IMR-90 (cell line): ENCODE measurements around the gene PRR33. TPM values are rescaled to one million over a fixed set of nuclear protein-coding genes. Genes with fewer than 3 reads are reported as not detected.

Experiments used
- ATAC-seq: fragments of 200-7000 bp; cut with Tn5 transposase; 2 replicates; pipeline ENCODE4 v1.9.1; 2020; ENCODE audit warnings: low read depth, mild to moderate bottlenecking, moderate library complexity
- BruUV-seq: library from RNA; stranded (reverse); fragments of 400-500 nt; replicated peaks from 2 replicates; lab custom pipeline; 2021; lab: Mats Ljungman, UMichigan
- CTCF ChIA-PET: fragments of 300-600 bp; formaldehyde crosslinking; extraction: SDS; loops from one replicate; lab custom pipeline; 2021; ENCODE audit warnings: antibody characterized with exemption; lab: Yijun Ruan, JAX
- POLR2A ChIA-PET: fragments of 300-600 bp; sonication (Branson Sonifier 250); formaldehyde crosslinking; loops from one replicate; lab custom pipeline; 2022; ENCODE audit warnings: antibody characterized with exemption; ENCODE audit not compliant: unreplicated experiment; lab: Charles Lee
- DNase-seq: peaks from one replicate; pipeline ENCODE4 v3.0.0; 2013
- H2AFZ ChIP-seq: replicated peaks from 2 replicates; pipeline ENCODE3; 2013; ENCODE audit warnings: low read length, mild to moderate bottlenecking; ENCODE audit not compliant: poor library complexity
- H2AK5ac ChIP-seq: 2 replicates; pipeline ENCODE4 v1.6.1; 2013; ENCODE audit warnings: low read depth, low read length, inconsistent platforms
- H2AK9ac ChIP-seq: replicated peaks from 2 replicates; pipeline ENCODE3; 2013; ENCODE audit warnings: mild to moderate bottlenecking, low read depth, low read length, moderate library complexity; ENCODE audit not compliant: poor library complexity
- H2BK120ac ChIP-seq: 2 replicates; pipeline ENCODE4 v1.6.1; 2013; ENCODE audit warnings: low read depth, low read length, inconsistent platforms
- H2BK15ac ChIP-seq: 3 replicates; pipeline ENCODE4 v1.6.1; 2013; ENCODE audit warnings: low read depth, low read length, inconsistent platforms
- H2BK20ac ChIP-seq: 2 replicates; pipeline ENCODE4 v1.6.1; 2013; ENCODE audit warnings: low read depth, mild to moderate bottlenecking, inconsistent platforms, low read length, moderate library complexity
- H2BK5ac ChIP-seq: 2 replicates; pipeline ENCODE4 v1.6.1; 2013; ENCODE audit warnings: mild to moderate bottlenecking, low read depth, low read length, inconsistent platforms; ENCODE audit not compliant: poor library complexity, severe bottlenecking
- H3K14ac ChIP-seq: replicated peaks from 2 replicates; pipeline ENCODE4 v1.6.1; 2013; ENCODE audit warnings: low read depth, low read length, inconsistent platforms
- H3K18ac ChIP-seq: 2 replicates; pipeline ENCODE4 v1.6.1; 2013; ENCODE audit warnings: low read depth, low read length, control low read depth
- H3K23ac ChIP-seq: 2 replicates; pipeline ENCODE4 v1.6.1; 2013; ENCODE audit warnings: low read depth, low read length, inconsistent platforms
- H3K27ac ChIP-seq: 2 replicates; pipeline ENCODE4 v1.5.1; 2013; ENCODE audit warnings: mild to moderate bottlenecking, control low read depth, low read length; ENCODE audit not compliant: insufficient read depth
- H3K27me3 ChIP-seq: 2 replicates; pipeline ENCODE4 v1.6.1; 2013; ENCODE audit warnings: low read length; ENCODE audit not compliant: control insufficient read depth, insufficient read depth
- H3K36me3 ChIP-seq: 2 replicates; pipeline ENCODE4 v1.6.1; 2013; ENCODE audit warnings: low read length, mixed read lengths; ENCODE audit not compliant: control insufficient read depth, insufficient read depth
- H3K4ac ChIP-seq: 2 replicates; pipeline ENCODE4 v1.6.1; 2013; ENCODE audit warnings: low read depth, low read length, inconsistent platforms
- H3K4me1 ChIP-seq: 2 replicates; pipeline ENCODE4 v1.6.1; 2013; ENCODE audit warnings: low read length, mixed read lengths; ENCODE audit not compliant: control insufficient read depth, insufficient read depth
- H3K4me2 ChIP-seq: 2 replicates; pipeline ENCODE4 v1.6.1; 2013; ENCODE audit warnings: low read depth, mild to moderate bottlenecking, control low read depth, low read length, moderate library complexity
- H3K4me3 ChIP-seq: 2 replicates; pipeline ENCODE4 v1.5.1; 2013; ENCODE audit warnings: low read depth, mild to moderate bottlenecking, control low read depth, low read length, moderate library complexity; ENCODE audit not compliant: insufficient read depth
- H3K56ac ChIP-seq: 2 replicates; pipeline ENCODE4 v1.6.1; 2013; ENCODE audit warnings: low read length, inconsistent platforms; ENCODE audit not compliant: insufficient read depth; ENCODE audit errors: extremely low read depth
- H3K79me1 ChIP-seq, 2 experiments: 2 replicates each; pipeline ENCODE4 v1.6.1; 2013; ENCODE audit warnings: low read length in 2 of 2, inconsistent platforms in 1 of 2, low read depth in 1 of 2
- H3K9ac ChIP-seq: 2 replicates; pipeline ENCODE4 v1.6.1; 2013; ENCODE audit warnings: low read depth, low read length, control low read depth
- H3K9me1 ChIP-seq: 2 replicates; pipeline ENCODE4 v1.6.1; 2013; ENCODE audit warnings: low read length, inconsistent platforms; ENCODE audit not compliant: insufficient read depth
- H3K9me3 ChIP-seq: 2 replicates; pipeline ENCODE4 v1.6.1; 2013; ENCODE audit warnings: low read length; ENCODE audit not compliant: control insufficient read depth, insufficient read depth
- H4K20me1 ChIP-seq: 2 replicates; pipeline ENCODE4 v1.6.1; 2013; ENCODE audit warnings: low read length, inconsistent platforms; ENCODE audit not compliant: insufficient read depth
- H4K5ac ChIP-seq: 2 replicates; pipeline ENCODE4 v1.6.1; 2013; ENCODE audit warnings: mild to moderate bottlenecking, low read depth, low read length, control low read depth
- H4K8ac ChIP-seq, 2 experiments: 2 replicates each; pipeline ENCODE4 v1.6.1; 2013; ENCODE audit warnings: low read depth in 2 of 2, low read length in 2 of 2, control low read depth in 1 of 2, inconsistent platforms in 1 of 2
- H4K91ac ChIP-seq: 2 replicates; pipeline ENCODE4 v1.6.1; 2013; ENCODE audit warnings: low read depth, low read length, inconsistent platforms; ENCODE audit not compliant: insufficient read depth
- CEBPB ChIP-seq: IDR thresholded peaks from 2 replicates; pipeline ENCODE4 v1.6.1; 2012; ENCODE audit warnings: low read depth, low read length, improper control_type of control experiment
- FOS ChIP-seq: fragments of 150-350 bp; IDR thresholded peaks from 2 replicates; pipeline ENCODE4 v1.6.1; 2016; ENCODE audit warnings: low read depth, low read length
- MAFK ChIP-seq: IDR thresholded peaks from 2 replicates; pipeline ENCODE4 v1.6.1; 2012; ENCODE audit warnings: low read depth, low read length, improper control_type of control experiment
- MAZ ChIP-seq: IDR thresholded peaks from 2 replicates; pipeline ENCODE4 v1.6.1; 2012; ENCODE audit warnings: low read depth, mild to moderate bottlenecking, low read length, improper control_type of control experiment, moderate library complexity, borderline replicate concordance
- MXI1 ChIP-seq: IDR thresholded peaks from 2 replicates; pipeline ENCODE4 v1.6.1; 2012; ENCODE audit warnings: low read depth, mild to moderate bottlenecking, low read length, moderate library complexity, borderline replicate concordance
- NFE2L2 ChIP-seq: fragments of 150-350 bp; IDR thresholded peaks from 2 replicates; pipeline ENCODE4 v1.6.1; 2016; ENCODE audit warnings: low read depth, mild to moderate bottlenecking, low read length
- POLR2A ChIP-seq: IDR thresholded peaks from 2 replicates; pipeline ENCODE4 v1.6.1; 2012; ENCODE audit warnings: mild to moderate bottlenecking, low read depth, low read length
- RAD21 ChIP-seq: IDR thresholded peaks from 2 replicates; pipeline ENCODE4 v1.6.1; 2012; ENCODE audit warnings: low read length, improper control_type of control experiment
- RCOR1 ChIP-seq: IDR thresholded peaks from 2 replicates; pipeline ENCODE4 v1.6.1; 2012; ENCODE audit warnings: mild to moderate bottlenecking, low read length, improper control_type of control experiment; ENCODE audit not compliant: insufficient replicate concordance
- RFX5 ChIP-seq: IDR thresholded peaks from 2 replicates; pipeline ENCODE4 v1.8.0; 2012; ENCODE audit warnings: low read depth, mild to moderate bottlenecking, low read length, moderate library complexity
- SMC3 ChIP-seq: fragments of 150-350 bp; IDR thresholded peaks from 2 replicates; pipeline ENCODE4 v1.6.1; 2016; ENCODE audit warnings: low read depth, mild to moderate bottlenecking, antibody characterized with exemption, low read length, moderate library complexity
- WGBS, 2 experiments: methylation state at CpG; one replicate each; pipeline versions ENCODE4 v1.1.5 to v1.1.7; 2013; ENCODE audit warnings: missing lambda C conversion rate in 2 of 2; ENCODE audit not compliant: insufficient read length in 1 of 2; ENCODE audit errors: extremely low coverage in 2 of 2; 5-methylcytosine and 5-hydroxymethylcytosine counted together
- dilution Hi-C: fragments of 300-500 bp; cut with HindIII; formaldehyde crosslinking; loops from one replicate; pipeline ENCODE4 v1.14.3; 2018; ENCODE audit warnings: low sequenced_read_pairs; ENCODE audit not compliant: unreplicated experiment
- in situ Hi-C: fragments of 300-500 bp; cut with MboI; formaldehyde crosslinking; loops from 3 replicates; pipeline ENCODE4 v1.14.3; 2019; ENCODE audit warnings: low sequenced_read_pairs, inconsistent platforms, mixed read lengths
- intact Hi-C: fragments of 100-400 bp; cut with micrococcal nuclease; formaldehyde crosslinking; loops from 2 replicates; pipeline ENCODE4 v1.10.0; 2022
- polyA plus RNA-seq, 3 experiments: library from polyadenylated mRNA; depleted of rRNA; stranded (reverse); fragments of >200 nt; gene quantifications; 2 replicates each; pipeline ENCODE4 v1.2.3, GENCODE V29; 2012; ENCODE audit warnings: low replicate concordance in 1 of 3
- total RNA-seq: library from RNA; depleted of rRNA; stranded (reverse); fragments of >200 nt; gene quantifications from 2 replicates; pipeline ENCODE4 v1.2.3, GENCODE V29; 2012
- TF ChIP-seq, protein P1 (sequence below): conservative IDR thresholded peaks from 2 replicates; pipeline ENCODE4 v1.5.1; 2012; ENCODE audit warnings: mild to moderate bottlenecking, low read depth, low read length, improper control_type of control experiment
- TF ChIP-seq, protein P2 (sequence below): fragments of 150-350 bp; IDR thresholded peaks from 2 replicates; pipeline ENCODE4 v1.6.1; 2017; ENCODE audit warnings: mild to moderate bottlenecking, antibody characterized with exemption, low read length, low read depth

PRR33 gene
- total and polyA plus RNA-seq, 2 of the 4 experiments (the other 2 are of a cell fraction) = not detected

DNA sequence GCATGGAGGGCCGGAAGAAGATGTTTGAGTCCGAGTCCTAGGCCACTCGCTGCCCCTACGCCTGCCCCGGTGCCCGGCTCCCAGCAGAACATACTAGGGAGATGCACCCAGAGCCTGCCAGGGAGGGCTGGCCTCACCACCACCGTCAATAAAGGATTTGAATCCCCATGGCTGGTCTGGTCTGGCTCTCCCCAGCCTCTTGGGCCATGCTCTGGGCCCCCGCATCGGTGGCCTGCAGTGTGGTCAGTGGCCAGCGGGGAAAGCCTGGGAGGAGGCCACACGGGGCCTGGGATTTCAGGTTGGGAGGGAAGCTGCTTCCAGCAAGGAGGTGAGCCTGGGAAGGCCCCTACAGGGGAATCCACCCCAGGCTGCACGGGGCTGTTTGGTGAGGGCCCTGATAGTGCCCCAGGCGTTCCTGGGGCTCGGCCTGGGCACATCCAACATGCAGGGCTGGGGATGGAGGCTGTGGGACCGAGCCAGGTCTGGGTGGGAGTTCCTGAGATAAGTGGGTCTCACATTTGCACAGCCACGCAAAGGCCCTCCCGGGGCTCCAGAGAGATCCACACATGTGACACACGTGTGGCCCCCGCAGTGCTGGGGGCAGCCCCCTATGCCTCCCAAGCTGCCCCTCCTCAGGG, 50.1 kb downstream of the PRR33 start:
- no peak overlapping the region for H3K4ac ChIP-seq
- H2BK20ac ChIP-seq = no peak overlapping the region
- no peak for DNase-seq
- no peaks in the 10 kb centered on the region for H3K9me1 ChIP-seq
- no peak overlapping the region for H3K4me2 ChIP-seq
- no peaks in the 10 kb centered on the region for H3K79me1 ChIP-seq
- POLR2A ChIA-PET = no interaction called here
- no peaks in the 10 kb centered on the region for H3K36me3 ChIP-seq
- no peaks in the 10 kb centered on the region for H3K4me1 ChIP-seq
- 65% methylated on average over 4 of the region's 19 CpGs; no CpG with 5 or more reads in 1 of the 2 experiments for WGBS, 2 experiments
- H2AK9ac ChIP-seq = no peak overlapping the region
- no peak overlapping the region for H3K9ac ChIP-seq
- in situ Hi-C loops (no loop called here), dilution Hi-C loops (no loop called here), intact Hi-C loops (no loop called here)
- no peak overlapping the region for H3K27ac ChIP-seq
- BruUV-seq = no TSS peak
- no peak overlapping the region for H3K56ac ChIP-seq
- TF ChIP-seq RCOR1 (no peak), MAZ (no peak), CEBPB (no peak), RFX5 (no peak), SMC3 (no peak), NFE2L2 (no peak), RAD21 (no peak), MXI1 (no peak), POLR2A (no peak), MAFK (no peak), FOS (no peak)
- TF ChIP-seq, protein P1, sequence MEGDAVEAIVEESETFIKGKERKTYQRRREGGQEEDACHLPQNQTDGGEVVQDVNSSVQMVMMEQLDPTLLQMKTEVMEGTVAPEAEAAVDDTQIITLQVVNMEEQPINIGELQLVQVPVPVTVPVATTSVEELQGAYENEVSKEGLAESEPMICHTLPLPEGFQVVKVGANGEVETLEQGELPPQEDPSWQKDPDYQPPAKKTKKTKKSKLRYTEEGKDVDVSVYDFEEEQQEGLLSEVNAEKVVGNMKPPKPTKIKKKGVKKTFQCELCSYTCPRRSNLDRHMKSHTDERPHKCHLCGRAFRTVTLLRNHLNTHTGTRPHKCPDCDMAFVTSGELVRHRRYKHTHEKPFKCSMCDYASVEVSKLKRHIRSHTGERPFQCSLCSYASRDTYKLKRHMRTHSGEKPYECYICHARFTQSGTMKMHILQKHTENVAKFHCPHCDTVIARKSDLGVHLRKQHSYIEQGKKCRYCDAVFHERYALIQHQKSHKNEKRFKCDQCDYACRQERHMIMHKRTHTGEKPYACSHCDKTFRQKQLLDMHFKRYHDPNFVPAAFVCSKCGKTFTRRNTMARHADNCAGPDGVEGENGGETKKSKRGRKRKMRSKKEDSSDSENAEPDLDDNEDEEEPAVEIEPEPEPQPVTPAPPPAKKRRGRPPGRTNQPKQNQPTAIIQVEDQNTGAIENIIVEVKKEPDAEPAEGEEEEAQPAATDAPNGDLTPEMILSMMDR = no peak
- TF ChIP-seq, protein P2, sequence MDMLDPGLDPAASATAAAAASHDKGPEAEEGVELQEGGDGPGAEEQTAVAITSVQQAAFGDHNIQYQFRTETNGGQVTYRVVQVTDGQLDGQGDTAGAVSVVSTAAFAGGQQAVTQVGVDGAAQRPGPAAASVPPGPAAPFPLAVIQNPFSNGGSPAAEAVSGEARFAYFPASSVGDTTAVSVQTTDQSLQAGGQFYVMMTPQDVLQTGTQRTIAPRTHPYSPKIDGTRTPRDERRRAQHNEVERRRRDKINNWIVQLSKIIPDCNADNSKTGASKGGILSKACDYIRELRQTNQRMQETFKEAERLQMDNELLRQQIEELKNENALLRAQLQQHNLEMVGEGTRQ = no peak
- H2AK5ac ChIP-seq = no peak overlapping the region
- H4K20me1 ChIP-seq = no peaks in the 10 kb centered on the region
- H4K5ac ChIP-seq = no peak overlapping the region
- H2BK120ac ChIP-seq = no peak overlapping the region
- ATAC-seq = no peak
- H3K27me3 ChIP-seq = peaks cover 37% of the 10 kb centered on the region
- no peak overlapping the region for H4K91ac ChIP-seq
- H3K18ac ChIP-seq = no peak overlapping the region
- no peak overlapping the region for H3K14ac ChIP-seq
- CTCF ChIA-PET = no interaction called here
- H3K23ac ChIP-seq = no peak overlapping the region
- H3K9me3 ChIP-seq = no peaks in the 10 kb centered on the region
- no peak overlapping the region for H4K8ac ChIP-seq
- no peak overlapping the region for H2BK5ac ChIP-seq
- no peak overlapping the region for H2BK15ac ChIP-seq
- no peak overlapping the region for H3K4me3 ChIP-seq
- no peak overlapping the region for H2AFZ ChIP-seq
